Mucosa of stomach (tissue), 1 donor: ENCODE results near the gene SLC7A6OS.

ENCODE experiments used
- H3K27me3 ChIP-seq: one replicate; pipeline ENCODE4 v1.7.0; 2013; ENCODE audit warnings: mild to moderate bottlenecking, low read length; ENCODE audit not compliant: control insufficient read depth, insufficient read depth
- H3K36me3 ChIP-seq: one replicate; pipeline ENCODE4 v1.7.0; 2013; ENCODE audit warnings: low read length; ENCODE audit not compliant: control insufficient read depth, insufficient read depth
- H3K4me1 ChIP-seq: one replicate; pipeline ENCODE4 v1.7.0; 2013; ENCODE audit warnings: mild to moderate bottlenecking, low read length; ENCODE audit not compliant: control insufficient read depth, insufficient read depth
- H3K4me3 ChIP-seq: one replicate; pipeline ENCODE4 v1.7.0; 2013; ENCODE audit warnings: low read length
- H3K9ac ChIP-seq: one replicate; pipeline ENCODE4 v1.7.0; 2013; ENCODE audit warnings: mild to moderate bottlenecking, low read length, moderate library complexity
- H3K9me3 ChIP-seq: one replicate; pipeline ENCODE4 v1.7.0; 2013; ENCODE audit warnings: mild to moderate bottlenecking, low read length, moderate library complexity; ENCODE audit not compliant: control insufficient read depth
- donor health status: Pancreatic carcinoma.

SLC7A6OS gene

DNA sequence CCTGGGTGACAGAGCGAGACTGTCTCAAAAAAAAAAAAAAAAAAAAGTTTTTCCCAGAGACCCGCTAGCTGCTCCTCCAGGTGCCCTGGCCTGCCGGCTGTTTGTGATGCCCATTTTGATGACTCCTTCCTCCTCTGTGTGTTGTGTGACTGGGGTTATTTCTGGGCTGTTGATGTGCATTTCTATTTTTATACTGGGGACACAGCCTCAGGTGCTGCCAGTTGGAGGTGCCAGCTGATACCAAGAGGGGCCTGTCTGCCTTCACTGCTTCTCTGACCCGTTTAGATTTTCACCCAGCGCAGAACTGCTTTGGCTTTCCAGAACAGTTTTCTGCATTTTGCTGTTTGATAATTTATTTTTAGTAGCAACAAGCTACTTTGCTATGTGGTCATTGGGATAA, 58.9 kb downstream of the SLC7A6OS start:
- Histone ChIP-seq H3K4me1 (peaks cover 2% of the 10 kb centered on the region), H3K27me3 (no peaks in the 10 kb centered on the region), H3K4me3 (no peak overlapping the region), H3K36me3 (peaks cover 6% of the 10 kb centered on the region), H3K9me3 (no peaks in the 10 kb centered on the region), H3K9ac (no peak overlapping the region)

DNA sequence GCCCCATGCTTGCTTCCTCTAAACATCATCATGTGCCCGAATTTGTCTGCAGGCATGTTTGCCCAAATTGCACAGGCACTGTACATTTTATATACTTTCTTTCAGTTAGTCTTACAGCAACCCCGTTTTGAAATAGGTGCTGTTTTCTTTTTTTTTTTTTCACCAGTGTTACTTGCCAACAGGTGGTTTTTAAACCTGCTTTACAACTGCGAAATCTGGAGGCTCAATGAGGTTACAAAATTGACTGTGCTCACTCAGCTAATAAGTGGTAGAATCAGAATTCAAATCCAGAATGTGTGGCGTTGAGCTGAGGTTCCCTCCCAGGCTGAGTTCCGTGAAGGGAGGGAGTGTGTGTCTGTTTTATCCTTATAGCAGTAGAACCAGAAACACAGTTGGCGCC, 59.8 kb downstream of the SLC7A6OS start:
- H3K4me3 ChIP-seq = no peak overlapping the region
- no peaks in the 10 kb centered on the region for H3K27me3 ChIP-seq
- peaks cover 11% of the 10 kb centered on the region for H3K4me1 ChIP-seq
- peaks cover 4% of the 10 kb centered on the region for H3K36me3 ChIP-seq
- H3K9ac ChIP-seq = no peak overlapping the region
- H3K9me3 ChIP-seq = no peaks in the 10 kb centered on the region

DNA sequence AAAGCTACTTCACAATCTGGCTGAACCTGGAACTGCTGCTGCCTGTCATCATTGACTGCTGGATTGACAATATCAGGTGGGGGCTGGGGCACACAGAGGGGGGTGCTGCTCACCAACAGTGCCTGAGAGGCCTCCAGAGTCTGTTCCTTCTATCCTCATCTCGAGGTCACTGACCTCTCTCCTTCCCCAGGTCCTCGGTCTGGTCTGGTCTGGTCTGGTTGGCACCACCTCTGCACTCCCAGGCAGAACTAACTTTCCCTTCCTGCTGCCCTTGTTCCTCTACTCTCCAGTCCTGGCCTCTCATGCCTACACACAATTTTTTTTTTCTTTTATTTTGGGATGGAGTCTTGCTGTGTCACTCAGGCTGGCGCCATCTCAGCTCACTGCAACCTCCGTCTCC, 61.4 kb downstream of the SLC7A6OS start:
- Histone ChIP-seq H3K4me3 (no peak overlapping the region), H3K9ac (no peak overlapping the region), H3K9me3 (no peaks in the 10 kb centered on the region), H3K36me3 (no peaks in the 10 kb centered on the region), H3K4me1 (peaks cover 17% of the 10 kb centered on the region), H3K27me3 (no peaks in the 10 kb centered on the region)
